Left ventricle myocardium superior (tissue), 1 donor: ENCODE results near the gene S100A2. TPM values are rescaled to one million over a fixed set of nuclear protein-coding genes. Genes with fewer than 3 reads are reported as not detected.
"Not testable (repeated sequence)": the region's sequence is repeated elsewhere in the genome, so short reads cannot be mapped to it uniquely, and the experiment has no call there.

Source experiments
- ATAC-seq: fragments of 200-7000 bp; cut with Tn5 transposase; one replicate; pipeline ENCODE4 v1.9.1; 2020; ENCODE audit warnings: mild to moderate bottlenecking, moderate library complexity
- DNase-seq: peaks from one replicate; pipeline ENCODE4 v3.0.0-alpha.2; 2020
- intact Hi-C: fragments of 100-400 bp; cut with micrococcal nuclease; formaldehyde crosslinking; loops from one replicate; pipeline ENCODE4 v1.11.0; 2022
- total RNA-seq: library from RNA; stranded (reverse); fragmentation: NEBNext Ultra II Directional; extraction: Animal tissue kit (Norgen Biotek cat#: 25700); gene quantifications from one replicate; pipeline ENCODE4 v1.2.1, GENCODE V29; 2021
- donor health status: DM: no; HTN: yes; CAD: no; lungs with severe emphysema.

Gene S100A2
- total RNA-seq, 1 donor from 2014 or later = 1.9 TPM

DNA sequence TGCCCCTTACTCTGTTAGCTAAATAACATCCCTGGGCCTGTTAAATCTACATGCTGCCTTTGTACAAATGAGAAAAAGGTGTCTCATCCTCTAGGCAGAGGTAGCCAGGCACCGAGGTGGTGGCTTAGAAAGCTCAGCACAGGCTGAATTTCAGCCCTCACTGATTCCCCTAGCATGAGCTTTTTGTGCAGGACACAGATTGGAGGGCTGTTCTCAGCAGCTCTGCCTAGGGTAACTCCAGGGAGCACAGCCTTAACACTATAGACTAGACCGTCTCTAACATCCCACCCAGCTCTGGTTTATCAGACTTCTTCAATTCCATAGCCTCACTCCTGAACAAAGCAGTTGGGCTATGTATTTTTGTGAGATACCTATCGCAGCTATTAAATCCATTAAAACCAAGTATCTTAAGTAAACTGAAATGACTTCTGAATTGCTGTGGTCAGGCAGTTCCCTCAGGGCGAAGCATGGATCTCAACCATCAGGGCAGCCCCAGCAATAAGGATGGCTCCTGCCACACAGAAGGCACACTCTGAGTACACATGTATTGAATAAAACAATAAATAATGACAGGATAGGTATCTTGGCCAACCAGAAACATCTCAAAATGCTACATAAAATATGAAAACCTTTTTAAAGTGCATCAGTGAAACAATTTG, 44.7 kb downstream of the S100A2 start:
- intact Hi-C loops = no loop called here
- DNase-seq (no peak), ATAC-seq (no peak)

DNA sequence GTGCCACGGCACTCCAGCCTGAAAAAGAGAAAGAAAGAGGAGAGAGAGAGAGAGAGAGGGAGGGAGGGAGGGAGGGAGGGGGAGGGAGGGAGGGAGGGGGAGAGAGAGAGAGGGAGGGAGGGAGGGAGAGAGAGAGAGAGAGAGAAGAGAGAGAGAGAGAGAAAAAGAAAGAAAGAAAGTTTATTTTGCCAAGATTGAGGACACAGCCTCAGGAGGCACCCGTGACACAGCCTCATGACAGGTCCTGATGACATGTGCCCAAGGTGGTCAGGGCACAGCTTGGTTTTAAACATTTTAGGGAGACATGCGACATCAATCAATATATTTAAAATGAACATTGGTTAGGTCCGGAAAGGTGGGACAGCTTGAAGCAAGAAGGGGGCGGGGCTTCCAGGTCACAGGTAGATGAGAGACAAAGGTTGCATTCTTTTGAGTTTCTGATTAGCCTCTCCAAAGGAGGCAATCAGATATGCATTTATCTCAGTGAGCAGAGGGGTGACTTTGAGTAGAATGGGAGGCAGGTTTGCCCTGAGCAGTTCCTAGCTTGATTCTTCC, 45.4 kb downstream of the S100A2 start:
- DNase-seq, intact Hi-C loops, ATAC-seq: not testable (repeated sequence)

DNA sequence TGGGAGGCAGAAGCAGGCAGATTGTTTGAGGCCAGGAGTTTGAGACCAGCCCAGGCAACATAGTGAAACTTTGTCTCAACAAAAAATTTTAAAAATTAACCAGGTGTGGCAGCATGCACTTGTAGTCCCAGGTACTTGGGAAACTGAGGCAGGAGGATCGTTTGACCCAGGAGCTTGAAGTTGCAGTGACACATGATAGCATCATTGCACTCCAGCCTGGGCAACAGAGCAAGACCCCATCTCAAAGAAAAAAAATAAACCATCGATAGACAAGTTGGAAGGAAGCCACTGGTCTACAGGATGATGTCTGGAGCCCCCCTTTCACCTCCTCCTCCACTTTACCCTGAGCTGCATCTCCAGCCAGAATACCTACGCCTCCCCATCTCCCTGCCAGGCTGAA, 46.4 kb downstream of the S100A2 start:
- intact Hi-C loops = no loop called here
- no peak for ATAC-seq

DNA sequence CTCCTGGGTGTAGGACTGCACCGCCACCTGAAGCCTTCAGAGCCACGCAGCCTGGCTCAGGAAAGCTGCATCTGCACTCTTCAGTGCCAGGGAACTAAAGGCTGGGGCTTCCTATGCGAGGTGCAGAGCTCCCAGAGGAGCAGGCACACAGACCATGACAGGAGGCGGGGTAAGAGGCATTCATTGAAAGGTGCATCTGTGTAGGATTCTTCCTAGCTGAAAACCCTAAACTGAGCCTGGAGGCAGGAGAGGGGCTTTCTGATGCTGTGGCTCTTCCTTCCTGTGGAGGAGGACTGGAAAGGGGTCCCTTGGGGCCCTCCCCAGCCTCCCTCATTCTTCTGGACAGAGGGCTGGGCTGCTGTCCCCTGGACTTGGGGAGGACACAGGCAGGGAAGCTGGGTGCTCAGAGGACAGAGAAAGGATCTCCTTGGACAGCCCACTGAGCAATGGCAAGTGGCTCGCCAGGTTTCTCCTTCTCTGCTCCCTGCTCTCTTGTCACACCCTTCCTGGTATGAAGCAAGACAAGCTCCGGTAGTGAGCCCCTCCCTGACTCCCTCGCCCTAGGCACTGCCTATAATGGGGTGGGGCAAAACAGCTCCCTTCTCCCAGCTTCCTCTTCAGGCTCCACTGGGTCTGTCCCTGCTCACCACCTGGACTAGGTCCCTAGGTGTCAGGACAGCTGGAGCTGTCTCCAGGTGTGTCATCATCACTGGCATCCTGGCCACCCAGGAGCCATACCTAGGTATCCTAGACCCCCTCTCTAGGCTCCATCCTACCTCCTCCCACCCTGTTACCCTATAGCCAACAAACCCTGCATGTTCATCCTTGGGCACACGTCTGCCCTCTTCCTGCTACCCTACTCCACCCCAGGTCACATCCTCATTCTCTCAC, 49.9 kb downstream of the S100A2 start:
- intact Hi-C loops = no loop called here
- no peak for DNase-seq
- peak; percentile 45 for ATAC-seq

More for the DNA sequence above, 46.4 kb downstream of the S100A2 start:
- DNase-seq = no peak

DNA sequence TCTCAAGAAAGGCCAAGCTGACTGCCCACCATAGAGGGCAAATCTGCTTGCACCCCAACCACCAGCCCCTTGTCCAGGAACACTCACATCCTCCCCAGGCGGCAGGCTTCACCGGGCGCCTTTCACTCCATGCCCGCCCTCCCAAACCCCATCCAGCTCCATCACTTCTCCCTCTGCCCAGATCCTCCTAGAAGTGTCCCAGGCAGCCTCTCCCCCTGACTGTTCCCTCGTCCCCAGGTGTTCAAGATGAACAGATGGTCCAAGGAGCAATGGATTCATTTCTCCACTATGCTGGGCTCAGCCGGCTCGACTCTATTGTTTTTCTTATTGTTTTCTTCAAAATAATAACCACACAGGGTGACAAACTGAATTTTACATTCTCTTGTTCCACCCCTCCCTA, 52.0 kb downstream of the S100A2 start:
- DNase-seq (no peak), ATAC-seq (no peak)
- intact Hi-C loops = no loop called here

DNA sequence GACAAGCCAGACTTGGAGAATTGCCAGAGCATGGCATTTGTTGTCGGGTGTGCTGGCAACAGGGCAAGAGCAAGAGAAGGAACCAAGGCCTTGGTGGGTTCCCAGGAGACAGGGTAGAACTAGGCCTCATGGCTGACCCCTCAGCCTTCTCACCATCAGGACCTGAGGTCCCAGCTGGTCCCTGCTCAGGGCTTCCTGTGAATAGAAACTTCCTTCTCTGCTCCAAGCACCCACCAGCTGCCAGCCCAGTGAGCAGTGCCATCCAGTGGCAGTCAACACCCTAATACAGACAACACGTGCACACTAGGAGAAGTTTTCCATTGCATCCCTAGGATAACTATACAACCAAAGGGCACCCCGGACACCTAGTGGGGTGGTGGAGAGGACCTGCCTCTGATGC, 52.6 kb downstream of the S100A2 start:
- intact Hi-C loops = no loop called here
- ATAC-seq = peak; percentile 27
- no peak for DNase-seq

Other genes with a start within 250 kb of the S100A2 start
- gene PGLYRP4, start 217.0 kb downstream of the S100A2 start, total RNA-seq = not detected
- gene S100A9, start 208.0 kb downstream of the S100A2 start, total RNA-seq = 87.0 TPM
- gene S100A12, start 190.2 kb downstream of the S100A2 start, total RNA-seq = 3.5 TPM
- 40.7 TPM for gene S100A8, start 174.8 kb downstream of the S100A2 start, total RNA-seq
- gene S100A7A, start 149.3 kb downstream of the S100A2 start, total RNA-seq = not detected
- gene S100A7, start 105.2 kb downstream of the S100A2 start, total RNA-seq = not detected
- gene S100A6, start 29.9 kb downstream of the S100A2 start, total RNA-seq = 201 TPM
- gene S100A5, start 24.9 kb downstream of the S100A2 start, total RNA-seq = not detected
- 114 TPM for gene S100A4, start 20.0 kb downstream of the S100A2 start, total RNA-seq
- gene S100A3, start 16.6 kb downstream of the S100A2 start, total RNA-seq = 0.79 TPM
- 42.2 TPM for gene S100A16, start 47.3 kb upstream of the S100A2 start, total RNA-seq
- gene S100A14, start 50.5 kb upstream of the S100A2 start, total RNA-seq = 5.7 TPM
- 124 TPM for gene S100A13, start 61.7 kb upstream of the S100A2 start, total RNA-seq
- 2,048 TPM for gene S100A1, start 62.6 kb upstream of the S100A2 start, total RNA-seq
- 73.3 TPM for gene CHTOP, start 68.2 kb upstream of the S100A2 start, total RNA-seq
- 60.1 TPM for gene SNAPIN, start 92.9 kb upstream of the S100A2 start, total RNA-seq
- gene ILF2, start 105.1 kb upstream of the S100A2 start, total RNA-seq = 56.9 TPM
- 10.5 TPM for gene NPR1, start 112.8 kb upstream of the S100A2 start, total RNA-seq
- 35.5 TPM for gene INTS3, start 162.2 kb upstream of the S100A2 start, total RNA-seq
- gene SLC27A3, start 209.6 kb upstream of the S100A2 start, total RNA-seq = 9.8 TPM